Lower leg skin (tissue), 4 donors: ENCODE measurements around the gene MYO3B. TPM values are rescaled to one million over a fixed set of nuclear protein-coding genes. Genes with fewer than 3 reads are reported as not detected.

Experiments
- DNase-seq, 2 donors: peaks; one replicate each; pipeline ENCODE4 v3.0.0-alpha.2; 2019; ENCODE audit warnings: low spot score in 2 of 2
- H3K4me3 ChIP-seq: fragments of 200-600 bp; sonication (generic); 2 replicates; pipeline ENCODE4 v1.5.1; 2017; ENCODE audit warnings: mild to moderate bottlenecking, low read depth; ENCODE audit not compliant: poor library complexity, severe bottlenecking
- CTCF ChIP-seq, 3 donors: fragments of 450-650 bp; IDR thresholded peaks; one replicate each; pipeline ENCODE4 v1.5.1; 2016; ENCODE audit warnings: antibody characterized with exemption in 3 of 3, mild to moderate bottlenecking in 3 of 3, moderate library complexity in 2 of 3
- POLR2A ChIP-seq, 2 donors: fragments of 450-650 bp; IDR thresholded peaks; one replicate each; pipeline ENCODE4 v1.6.1; 2016 to 2017; ENCODE audit warnings: antibody characterized with exemption in 2 of 2, mild to moderate bottlenecking in 1 of 2, moderate library complexity in 1 of 2
- WGBS, 2 donors: methylation state at CpG; one replicate each; pipeline ENCODE4 v1.1.5; 2018; 5-methylcytosine and 5-hydroxymethylcytosine counted together
- intact Hi-C: fragments of 100-400 bp; cut with DNase I; formaldehyde crosslinking; loops from one replicate; pipeline ENCODE4 v1.15.0; 2023; ENCODE audit warnings: low total_unique reads
- total RNA-seq, 4 donors: library from RNA; depleted of rRNA; stranded (reverse); fragments of >200 nt; gene quantifications; one replicate each; pipeline ENCODE4 v1.1.0, GENCODE V29; 2016

The MYO3B gene
- total RNA-seq, 4 donors from 2014 or later = 0.17 to 0.81 (median 0.66) TPM

DNA sequence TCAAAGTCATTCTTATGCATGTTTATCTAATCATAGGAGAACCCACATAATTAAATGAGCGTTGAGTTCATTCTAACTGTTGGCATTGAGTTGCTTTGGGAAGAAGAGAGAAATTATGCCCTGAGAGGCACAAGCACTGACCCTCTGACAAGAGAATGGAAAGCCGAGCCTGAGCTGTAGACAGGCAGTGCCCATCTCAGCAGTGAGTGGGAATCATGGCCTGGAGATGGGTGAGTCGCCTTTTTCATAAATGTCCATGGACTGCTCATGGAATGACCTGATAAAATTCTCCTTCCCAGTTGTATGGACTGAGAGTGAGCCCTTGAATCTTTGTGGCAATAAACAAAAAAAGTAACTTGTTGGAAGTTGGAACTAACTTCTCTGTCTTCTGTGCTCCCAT, 21.4 kb upstream of the MYO3B start:
- H3K4me3 ChIP-seq = no peak overlapping the region
- intact Hi-C loops = no loop called here
- TF ChIP-seq POLR2A (IDR thresholded peaks at IDR 0.05) = no peak
- DNase-seq = no peak
- 91 to 93% methylated on average over 3 of the region's 3 CpGs for WGBS, 2 donors

GRCh38 chr2:170157025-170157684, 20.8 kb upstream of the MYO3B start:
- TF ChIP-seq POLR2A (IDR thresholded peaks at IDR 0.05) = no peak
- peak in 1 of 3 donors; percentile 29 for TF ChIP-seq CTCF (IDR thresholded peaks at IDR 0.05)
- no peak for DNase-seq
- WGBS, 2 donors = 72 to 77% methylated on average over 3 of the region's 3 CpGs
- intact Hi-C loops = no loop called here
- no peak overlapping the region for H3K4me3 ChIP-seq

- no peak overlapping the region for H3K4me3 ChIP-seq
- intact Hi-C loops = no loop called here
- DNase-seq = no peak
- TF ChIP-seq POLR2A (IDR thresholded peaks at IDR 0.05) = no peak
- no peak for TF ChIP-seq CTCF (IDR thresholded peaks at IDR 0.05)
Observed at GRCh38 chr2:170159060-170159459, 18.9 kb upstream of the MYO3B start.

DNA sequence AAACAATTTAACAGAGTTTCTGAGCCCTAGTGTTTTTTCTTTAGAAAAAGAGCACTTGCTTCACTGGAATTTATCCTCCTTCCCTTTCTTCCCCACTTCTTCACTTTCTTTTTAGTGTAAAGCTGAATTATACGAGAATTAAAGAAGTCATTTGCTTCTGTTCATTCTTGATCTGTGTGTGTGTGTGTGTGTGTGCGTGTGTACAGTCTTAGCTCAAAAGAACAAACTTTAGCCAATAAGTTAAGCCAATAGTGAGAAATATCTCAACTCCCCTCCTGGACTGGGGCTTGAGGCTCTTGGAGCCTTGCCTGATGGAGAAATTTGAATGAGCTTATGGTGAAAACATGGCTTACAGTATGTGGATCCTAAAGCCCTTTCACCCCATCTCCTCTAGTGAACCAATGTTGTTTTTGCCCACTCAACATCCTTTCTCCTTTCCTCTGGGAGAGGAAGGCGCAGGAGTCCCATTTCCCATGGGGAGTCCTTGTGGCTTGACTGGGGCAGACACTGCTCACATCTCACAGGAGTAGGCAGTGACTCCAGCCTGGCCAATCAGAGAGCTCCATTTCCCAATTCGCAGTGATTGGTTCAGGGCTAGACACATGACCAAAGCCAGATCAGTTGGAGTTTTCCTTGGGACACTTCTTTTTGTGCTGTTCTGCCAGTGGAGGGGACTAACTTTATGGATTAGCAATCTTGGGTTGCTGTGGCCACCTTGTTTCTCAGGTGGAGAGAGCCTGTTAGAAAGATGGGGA, 16.3 kb upstream of the MYO3B start:
- TF ChIP-seq POLR2A (IDR thresholded peaks at IDR 0.05) (no peak), CTCF (IDR thresholded peaks at IDR 0.05) (no peak)
- DNase-seq = no peak
- 79% methylated on average over 4 of the region's 4 CpGs for whole genome bisulfite sequencing, 2 donors
- intact Hi-C loops = no loop called here
- H3K4me3 ChIP-seq = no peak overlapping the region

GRCh38 chr2:170162271-170162632, 15.7 kb upstream of the MYO3B start:
- no peak for TF ChIP-seq POLR2A (IDR thresholded peaks at IDR 0.05)
- TF ChIP-seq CTCF (IDR thresholded peaks at IDR 0.05) = no peak
- H3K4me3 ChIP-seq = no peak overlapping the region
- WGBS, 2 donors = 78 to 91% methylated on average over 4 of the region's 4 CpGs
- DNase-seq = no peak
- intact Hi-C loops = no loop called here

GRCh38 chr2:170163411-170164065, 14.4 kb upstream of the MYO3B start:
- intact Hi-C loops = no loop called here
- no peak for DNase-seq
- WGBS, 2 donors = 71 to 75% methylated on average over 6 of the region's 6 CpGs
- TF ChIP-seq POLR2A (IDR thresholded peaks at IDR 0.05) = no peak
- TF ChIP-seq CTCF (IDR thresholded peaks at IDR 0.05) = no peak
- no peak overlapping the region for H3K4me3 ChIP-seq
